ENCODE results near the gene ITPR3.

GRCh38 chr6:33728438-33728837 lies 107.3 kb downstream of the ITPR3 start:
- TF ChIP-seq CTCF (IDR thresholded peaks at IDR 0.05; ENCODE audit: low read depth, low read length, missing input control) = no peak
- no peak for TF ChIP-seq MAX (IDR thresholded peaks at IDR 0.05)
- TF ChIP-seq, protein P1, sequence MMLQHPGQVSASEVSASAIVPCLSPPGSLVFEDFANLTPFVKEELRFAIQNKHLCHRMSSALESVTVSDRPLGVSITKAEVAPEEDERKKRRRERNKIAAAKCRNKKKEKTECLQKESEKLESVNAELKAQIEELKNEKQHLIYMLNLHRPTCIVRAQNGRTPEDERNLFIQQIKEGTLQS (IDR thresholded peaks at IDR 0.05) = no peak
- no peak for TF ChIP-seq FOXA1 (IDR thresholded peaks at IDR 0.05)
- TF ChIP-seq, protein P2, sequence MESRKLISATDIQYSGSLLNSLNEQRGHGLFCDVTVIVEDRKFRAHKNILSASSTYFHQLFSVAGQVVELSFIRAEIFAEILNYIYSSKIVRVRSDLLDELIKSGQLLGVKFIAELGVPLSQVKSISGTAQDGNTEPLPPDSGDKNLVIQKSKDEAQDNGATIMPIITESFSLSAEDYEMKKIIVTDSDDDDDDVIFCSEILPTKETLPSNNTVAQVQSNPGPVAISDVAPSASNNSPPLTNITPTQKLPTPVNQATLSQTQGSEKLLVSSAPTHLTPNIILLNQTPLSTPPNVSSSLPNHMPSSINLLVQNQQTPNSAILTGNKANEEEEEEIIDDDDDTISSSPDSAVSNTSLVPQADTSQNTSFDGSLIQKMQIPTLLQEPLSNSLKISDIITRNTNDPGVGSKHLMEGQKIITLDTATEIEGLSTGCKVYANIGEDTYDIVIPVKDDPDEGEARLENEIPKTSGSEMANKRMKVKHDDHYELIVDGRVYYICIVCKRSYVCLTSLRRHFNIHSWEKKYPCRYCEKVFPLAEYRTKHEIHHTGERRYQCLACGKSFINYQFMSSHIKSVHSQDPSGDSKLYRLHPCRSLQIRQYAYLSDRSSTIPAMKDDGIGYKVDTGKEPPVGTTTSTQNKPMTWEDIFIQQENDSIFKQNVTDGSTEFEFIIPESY (IDR thresholded peaks at IDR 0.05) = no peak
- TF ChIP-seq EGR1 (IDR thresholded peaks at IDR 0.05; ENCODE audit: low read depth in 2 of 2) = no peak
- TF ChIP-seq YY1 (IDR thresholded peaks at IDR 0.05) = no peak
- TF ChIP-seq FOXA2 (IDR thresholded peaks at IDR 0.05) = no peak
- TF ChIP-seq REST (IDR thresholded peaks at IDR 0.05) = no peak
- TF ChIP-seq RAD21 (IDR thresholded peaks at IDR 0.05) = no peak
- no peak for TF ChIP-seq JUND (IDR thresholded peaks at IDR 0.05)
